Tongue (tissue), 2 donors: ENCODE measurements around the gene CACNA1D. TPM values are rescaled to one million over a fixed set of nuclear protein-coding genes. Genes with fewer than 3 reads are reported as not detected.

Experiments
- DNase-seq: peaks from one replicate; pipeline ENCODE4 v3.0.0-alpha.2; 2015
- total RNA-seq: library from RNA; depleted of rRNA; stranded (reverse); fragments of >200 nt; gene quantifications from one replicate; pipeline ENCODE4 v1.2.3, GENCODE V29; 2014

The CACNA1D gene
- total RNA-seq, 1 donor from 2014 or later: 10.1 TPM

GRCh38 chr3:53822331-53822741, 327.9 kb downstream of the CACNA1D start:
- DNase-seq: no peak

GRCh38 chr3:53823026-53823955, 328.9 kb downstream of the CACNA1D start:
- DNase-seq: no peak

- no peak for DNase-seq
Measured at GRCh38 chr3:53823956-53824657, 329.7 kb downstream of the CACNA1D start.

GRCh38 chr3:53824795-53825194, 330.4 kb downstream of the CACNA1D start:
- no peak for DNase-seq

GRCh38 chr3:53826048-53826447, 331.6 kb downstream of the CACNA1D start:
- no peak for DNase-seq

- no peak for DNase-seq
Measured at GRCh38 chr3:53828581-53828980, 334.2 kb downstream of the CACNA1D start.

GRCh38 chr3:53829605-53830004, 335.2 kb downstream of the CACNA1D start:
- no peak for DNase-seq

- DNase-seq: no peak
Measured at GRCh38 chr3:53830944-53831343, 336.5 kb downstream of the CACNA1D start.

GRCh38 chr3:53833053-53833645, 338.7 kb downstream of the CACNA1D start:
- DNase-seq: no peak

GRCh38 chr3:53833700-53834099, 339.3 kb downstream of the CACNA1D start:
- no peak for DNase-seq

- DNase-seq: no peak
Measured at GRCh38 chr3:53834429-53835095, 340.2 kb downstream of the CACNA1D start.

- DNase-seq: no peak
Measured at GRCh38 chr3:53835257-53835656, 340.8 kb downstream of the CACNA1D start.

- DNase-seq: no peak
Measured at GRCh38 chr3:53836084-53836872, 341.9 kb downstream of the CACNA1D start.

- DNase-seq: no peak
Measured at GRCh38 chr3:53837331-53837730, 342.9 kb downstream of the CACNA1D start.

- DNase-seq: no peak
Measured at GRCh38 chr3:53841296-53841695, 346.9 kb downstream of the CACNA1D start.

- DNase-seq: peak; percentile 32
Measured at GRCh38 chr3:53842436-53843194, 348.2 kb downstream of the CACNA1D start.

- peak; percentile 7 for DNase-seq
Measured at GRCh38 chr3:53843195-53844177, 349.1 kb downstream of the CACNA1D start.

GRCh38 chr3:53844262-53845102, 350.1 kb downstream of the CACNA1D start:
- no peak for DNase-seq
